ENCODE measurements around the gene TENM4. TPM values are rescaled to one million over a fixed set of nuclear protein-coding genes. Genes with fewer than 3 reads are reported as not detected.
A peak's percentile ranks its signal among the peaks of the same experiment; 100 is the strongest.

The TENM4 gene
- polyA plus RNA-seq, 10 donors = 6.1 to 11.6 (median 8.4) TPM

GRCh38 chr11:79122759-79123158 lies 318.1 kb downstream of the TENM4 start:
- DNase-seq = no peak

- DNase-seq = peak in 2 of 3 donors; percentile 43 to 45
Observed at GRCh38 chr11:79121351-79121750, 319.5 kb downstream of the TENM4 start.

GRCh38 chr11:79119491-79120284 lies 321.1 kb downstream of the TENM4 start:
- DNase-seq = peak in 1 of 3 donors; percentile 43

GRCh38 chr11:79117488-79117887 lies 323.3 kb downstream of the TENM4 start:
- DNase-seq = no peak

- DNase-seq = no peak
Observed at GRCh38 chr11:79116600-79116999, 324.2 kb downstream of the TENM4 start.

GRCh38 chr11:79113054-79113690 lies 327.7 kb downstream of the TENM4 start:
- peak in 1 of 3 donors; percentile 50 for DNase-seq

- DNase-seq = no peak
Observed at GRCh38 chr11:79110796-79111195, 330.0 kb downstream of the TENM4 start.

GRCh38 chr11:79110321-79110720 lies 330.5 kb downstream of the TENM4 start:
- DNase-seq = no peak

GRCh38 chr11:79108851-79109250 lies 332.0 kb downstream of the TENM4 start:
- no peak for DNase-seq

- DNase-seq = no peak
Observed at GRCh38 chr11:79102840-79103239, 338.0 kb downstream of the TENM4 start.

- peak in 2 of 3 donors; percentile 42 to 49 for DNase-seq
Observed at GRCh38 chr11:79101656-79102055, 339.2 kb downstream of the TENM4 start.

GRCh38 chr11:79100093-79100910 lies 340.5 kb downstream of the TENM4 start:
- peak in 1 of 3 donors; percentile 56 for DNase-seq

GRCh38 chr11:79098146-79098545 lies 342.7 kb downstream of the TENM4 start:
- DNase-seq = peak in 1 of 3 donors; percentile 45

- peak in 1 of 3 donors; percentile 83 for DNase-seq
Observed at GRCh38 chr11:79097246-79097875, 343.5 kb downstream of the TENM4 start.

GRCh38 chr11:79095424-79095823 lies 345.4 kb downstream of the TENM4 start:
- DNase-seq = peak in 1 of 3 donors; percentile 51

GRCh38 chr11:79094616-79095015 lies 346.2 kb downstream of the TENM4 start:
- DNase-seq = peak in 1 of 3 donors; percentile 21

GRCh38 chr11:79092791-79093353 lies 348.0 kb downstream of the TENM4 start:
- peak in 2 of 3 donors; percentile 47 to 94 for DNase-seq

- DNase-seq = peak in 1 of 3 donors; percentile 30
Observed at GRCh38 chr11:79090191-79090705, 350.6 kb downstream of the TENM4 start.

GRCh38 chr11:79089601-79090000 lies 351.2 kb downstream of the TENM4 start:
- no peak for DNase-seq

GRCh38 chr11:79088967-79089366 lies 351.9 kb downstream of the TENM4 start:
- no peak for DNase-seq

GRCh38 chr11:79087961-79088318 lies 352.9 kb downstream of the TENM4 start:
- peak in 1 of 3 donors; percentile 30 for DNase-seq
